ENCODE measurements around the gene CNBP.
A peak's percentile ranks its signal among the peaks of the same experiment; 100 is the strongest.
"Not testable (repeated sequence)": the region's sequence is repeated elsewhere in the genome, so short reads cannot be mapped to it uniquely, and the experiment has no call there.

CNBP gene

GRCh38 chr3:129166579-129167332 is 16.9 kb downstream of the CNBP start:
- no peak for DNase-seq (ENCODE audit: low read depth)
- no peak overlapping the region for H3K4me3 ChIP-seq (ENCODE audit: low read length)
- no peak for TF ChIP-seq CTCF (conservative IDR thresholded peaks at IDR 0.05; ENCODE audit: low read depth, low read length)

GRCh38 chr3:129165594-129165993 is 18.1 kb downstream of the CNBP start:
- H3K4me3 ChIP-seq (ENCODE audit: low read length); DNase-seq (ENCODE audit: low read depth): not testable (repeated sequence)

GRCh38 chr3:129164500-129164899 is 19.2 kb downstream of the CNBP start:
- TF ChIP-seq CTCF (conservative IDR thresholded peaks at IDR 0.05; ENCODE audit: low read depth, low read length) = no peak
- H3K4me3 ChIP-seq (ENCODE audit: low read length) = no peak overlapping the region
- DNase-seq (ENCODE audit: low read depth) = no peak

GRCh38 chr3:129162729-129163579 is 20.7 kb downstream of the CNBP start:
- no peak overlapping the region for H3K4me3 ChIP-seq (ENCODE audit: low read length)

GRCh38 chr3:129161860-129162271 is 21.8 kb downstream of the CNBP start:
- TF ChIP-seq CTCF (conservative IDR thresholded peaks at IDR 0.05; ENCODE audit: low read depth, low read length) = no peak
- DNase-seq (ENCODE audit: low read depth) = no peak
- peak overlapping the region; percentile 95 for H3K4me3 ChIP-seq (ENCODE audit: low read length)

More at GRCh38 chr3:129162729-129163579, 20.7 kb downstream of the CNBP start:
- no peak for DNase-seq (ENCODE audit: low read depth)
- peak; percentile 38 for TF ChIP-seq CTCF (conservative IDR thresholded peaks at IDR 0.05; ENCODE audit: low read depth, low read length)

GRCh38 chr3:129160891-129161859 is 22.5 kb downstream of the CNBP start, which contains the start of gene ISY1:
TSS of gene ISY1 (minus strand) at chr3:129161063. CDS start at chr3:129160975, 88 bp downstream.
- peak within 1 kb of the TSS; percentile 95 for H3K4me3 ChIP-seq (ENCODE audit: low read length)
- DNase-seq (ENCODE audit: low read depth) = peak; percentile 87
- TF ChIP-seq CTCF (conservative IDR thresholded peaks at IDR 0.05; ENCODE audit: low read depth, low read length) = peak; percentile 92

- H3K4me3 ChIP-seq (ENCODE audit: low read length) = no peak overlapping the region
- no peak for DNase-seq (ENCODE audit: low read depth)
- no peak for TF ChIP-seq CTCF (conservative IDR thresholded peaks at IDR 0.05; ENCODE audit: low read depth, low read length)
These were observed 38.9 kb downstream of the CNBP start for GRCh38 chr3:129144786-129145185.

- H3K4me3 ChIP-seq (ENCODE audit: low read length); DNase-seq (ENCODE audit: low read depth): not testable (repeated sequence)
These were observed 42.7 kb downstream of the CNBP start for GRCh38 chr3:129141011-129141410.

Measured in retinal pigment epithelial cell (primary cell).